ENCODE results near the gene TUBGCP5.
"Not testable (repeated sequence)": the region's sequence is repeated elsewhere in the genome, so short reads cannot be mapped to it uniquely, and the experiment has no call there.

TUBGCP5 gene

DNA sequence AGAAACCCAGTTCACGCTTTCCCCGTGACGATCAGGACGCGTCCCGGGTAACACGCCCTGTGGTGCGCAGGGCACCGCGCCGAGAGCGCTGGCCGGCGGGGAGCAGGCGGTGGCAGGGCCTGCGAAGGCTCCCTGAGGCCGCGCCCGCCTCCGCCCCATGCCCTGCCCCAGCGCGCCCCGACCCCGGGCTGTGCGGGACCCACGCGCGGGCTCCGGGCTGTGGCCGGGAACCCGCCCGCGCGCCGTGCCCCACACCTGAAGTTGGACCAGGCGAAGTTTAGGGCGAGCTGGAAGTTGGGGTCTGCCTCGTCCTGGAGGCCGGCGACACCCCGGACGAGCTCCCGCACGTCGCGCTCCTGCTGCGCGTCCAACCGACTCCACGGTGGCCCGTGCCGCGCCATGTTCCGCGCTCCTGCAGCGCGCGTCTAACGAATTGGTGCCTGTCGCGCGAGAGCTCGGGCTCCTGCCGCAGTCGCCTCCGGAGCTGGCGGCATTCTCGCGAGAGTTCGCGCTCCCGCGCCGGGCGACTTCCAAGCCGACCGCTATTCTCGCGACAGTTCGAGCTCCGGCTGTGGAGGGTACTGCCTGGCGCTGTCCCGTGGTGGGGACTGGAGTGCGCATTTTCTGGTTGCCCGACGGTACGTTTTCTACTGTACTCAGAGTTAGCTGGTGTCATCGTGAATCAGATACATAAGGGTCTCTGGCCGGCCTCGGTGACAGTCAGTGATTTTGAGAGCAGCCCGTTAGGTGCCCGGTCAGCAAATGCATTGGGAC is at the start of gene TUBGCP5:
Gene TUBGCP5, minus strand, starts transcription at position 427 of the 774 bp plus-strand sequence. Its CDS starts 26 bp downstream, at position 401.
- FAIRE-seq (no peak), DNase-seq (ENCODE audit: insufficient read length, low spot score) (peak; percentile 92)

DNA sequence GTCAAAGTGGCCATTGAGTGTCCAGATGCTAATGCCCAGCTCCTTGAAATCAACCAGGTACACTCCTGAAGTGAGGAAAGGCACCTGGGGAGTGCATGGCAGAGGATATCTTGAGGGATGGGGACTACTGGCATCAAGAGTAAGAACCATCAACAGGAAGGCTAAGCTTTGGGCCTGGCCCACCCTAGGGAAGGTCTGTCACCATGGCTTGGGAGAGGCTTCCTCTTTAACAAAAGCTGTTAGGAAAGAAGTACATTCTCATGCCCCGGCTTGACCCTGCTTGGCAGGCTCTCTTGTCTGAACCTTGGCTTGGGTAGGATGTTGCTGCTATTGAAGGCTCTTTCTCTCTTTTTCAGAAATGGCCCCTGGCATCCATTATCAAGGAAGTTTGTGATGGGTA is 43.7 kb upstream of the TUBGCP5 start:
- FAIRE-seq (no peak), DNase-seq (ENCODE audit: insufficient read length, low spot score) (no peak)

DNA sequence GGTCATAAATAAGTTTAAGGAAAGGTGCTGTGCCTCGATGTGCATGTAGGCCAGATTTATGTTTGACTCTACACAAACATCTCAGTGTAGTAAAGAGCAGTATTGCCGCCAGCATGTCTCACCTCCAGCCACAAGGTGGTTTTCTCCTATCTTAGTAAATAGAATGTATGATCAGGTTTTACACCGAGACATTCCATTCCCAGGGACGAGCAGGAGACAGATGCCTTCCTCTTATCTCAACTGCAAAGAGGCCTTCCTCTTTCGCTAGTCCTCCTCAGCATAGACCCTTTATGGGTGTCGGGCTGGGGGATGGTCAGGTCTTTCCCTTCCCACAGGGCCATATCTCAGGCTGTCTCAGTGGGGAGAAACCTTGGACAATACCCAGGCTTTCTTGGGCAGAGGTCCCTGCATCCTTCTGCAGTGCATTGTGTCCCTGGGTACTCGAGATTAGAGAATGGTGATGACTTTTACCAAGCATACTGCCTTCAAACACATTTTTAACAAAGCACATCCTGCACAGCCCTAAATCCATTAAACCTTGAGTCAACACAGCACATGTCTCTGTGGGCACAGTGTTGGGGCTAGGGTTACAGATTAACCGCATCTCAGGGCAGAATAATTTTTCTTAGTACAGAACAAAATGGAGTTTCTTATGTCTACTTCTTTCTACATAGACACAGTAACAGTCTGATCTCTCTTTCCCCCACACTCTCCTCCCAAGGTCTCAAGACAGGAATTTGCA is 42.8 kb upstream of the TUBGCP5 start:
- not testable (repeated sequence) for DNase-seq (ENCODE audit: insufficient read length, low spot score)

DNA sequence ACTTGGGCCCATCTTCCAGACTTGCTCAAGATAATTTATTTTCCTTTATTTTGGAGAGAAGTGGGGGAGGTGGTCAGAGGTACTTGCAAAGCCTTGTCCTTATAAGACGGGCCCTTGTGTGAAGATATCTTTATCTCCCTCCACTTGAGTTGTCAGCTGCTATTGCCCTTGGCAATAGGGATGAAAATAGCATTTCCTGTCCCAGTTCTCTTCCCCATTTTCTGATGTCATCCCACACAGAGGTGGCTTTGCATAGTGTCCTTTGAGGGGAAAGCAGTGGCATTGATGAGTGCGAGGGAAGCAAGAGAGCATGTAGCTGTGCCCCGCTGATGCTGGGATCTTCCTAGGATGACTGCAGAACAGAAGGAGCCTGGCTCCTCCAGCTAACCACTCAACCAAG is 41.9 kb upstream of the TUBGCP5 start:
- DNase-seq (ENCODE audit: insufficient read length, low spot score) (no peak), FAIRE-seq (no peak)

More for the DNA sequence above, 42.8 kb upstream of the TUBGCP5 start:
- FAIRE-seq: not testable (repeated sequence)

DNA sequence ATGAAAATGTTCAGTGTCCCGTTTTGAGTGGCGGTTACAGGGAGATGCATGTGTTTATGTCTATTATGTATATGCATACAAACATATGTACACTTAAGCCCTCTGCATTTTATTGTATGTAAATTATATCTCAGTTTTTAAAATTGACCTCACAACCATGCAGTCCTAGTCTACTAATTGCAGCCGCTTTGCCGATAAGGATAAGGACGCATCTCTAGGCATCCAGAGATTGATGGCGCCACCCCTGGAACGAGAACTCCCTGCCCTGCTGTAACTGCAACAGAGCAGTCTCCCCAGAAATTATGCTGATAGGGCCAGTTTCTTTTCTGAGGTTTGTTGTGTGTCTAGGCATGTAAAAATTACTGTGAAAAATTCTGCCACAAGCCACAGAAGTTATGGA is 40.4 kb upstream of the TUBGCP5 start:
- DNase-seq (ENCODE audit: insufficient read length, low spot score) (no peak), FAIRE-seq (no peak)

DNA sequence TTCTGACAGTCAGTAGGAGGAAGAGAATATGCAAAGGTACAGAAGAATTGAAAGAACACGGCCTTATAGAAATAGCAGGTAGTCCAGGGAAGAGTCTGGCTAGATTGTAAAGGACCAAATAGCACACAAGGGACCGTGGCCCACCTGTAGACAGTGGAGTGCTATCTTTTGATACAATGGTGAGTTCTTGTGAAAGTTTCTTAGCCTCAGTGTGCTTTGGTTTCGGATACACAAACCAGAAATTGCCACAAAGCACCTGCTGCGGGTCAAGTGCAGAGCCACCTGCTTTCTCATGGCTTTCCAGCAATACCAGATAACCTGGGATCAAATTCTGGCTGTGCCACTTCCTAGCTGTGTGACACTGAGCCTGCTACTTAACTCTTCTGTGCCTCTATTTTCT is 36.6 kb upstream of the TUBGCP5 start:
- DNase-seq (ENCODE audit: insufficient read length, low spot score) (no peak), FAIRE-seq (no peak)

DNA sequence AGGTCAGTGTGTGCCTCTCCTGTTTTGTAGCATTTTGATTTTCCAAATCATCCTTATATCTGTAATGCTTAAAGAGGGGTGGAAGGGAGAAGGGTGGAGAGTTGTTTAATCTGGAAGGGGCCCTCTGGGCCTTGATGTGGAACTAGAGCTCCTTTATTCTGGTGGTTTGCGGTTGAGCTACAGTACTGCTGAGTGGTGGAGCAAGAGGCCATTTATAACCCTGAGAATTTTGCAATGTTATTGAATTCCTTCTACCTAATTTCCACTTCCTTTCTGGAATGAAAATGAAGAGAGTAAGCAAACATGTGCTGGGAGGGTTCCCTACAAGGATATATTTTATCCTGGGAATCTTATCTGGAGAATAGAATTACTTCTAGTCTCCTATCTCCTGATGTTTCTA is 35.3 kb upstream of the TUBGCP5 start:
- FAIRE-seq: no peak
- no peak for DNase-seq (ENCODE audit: insufficient read length, low spot score)

DNA sequence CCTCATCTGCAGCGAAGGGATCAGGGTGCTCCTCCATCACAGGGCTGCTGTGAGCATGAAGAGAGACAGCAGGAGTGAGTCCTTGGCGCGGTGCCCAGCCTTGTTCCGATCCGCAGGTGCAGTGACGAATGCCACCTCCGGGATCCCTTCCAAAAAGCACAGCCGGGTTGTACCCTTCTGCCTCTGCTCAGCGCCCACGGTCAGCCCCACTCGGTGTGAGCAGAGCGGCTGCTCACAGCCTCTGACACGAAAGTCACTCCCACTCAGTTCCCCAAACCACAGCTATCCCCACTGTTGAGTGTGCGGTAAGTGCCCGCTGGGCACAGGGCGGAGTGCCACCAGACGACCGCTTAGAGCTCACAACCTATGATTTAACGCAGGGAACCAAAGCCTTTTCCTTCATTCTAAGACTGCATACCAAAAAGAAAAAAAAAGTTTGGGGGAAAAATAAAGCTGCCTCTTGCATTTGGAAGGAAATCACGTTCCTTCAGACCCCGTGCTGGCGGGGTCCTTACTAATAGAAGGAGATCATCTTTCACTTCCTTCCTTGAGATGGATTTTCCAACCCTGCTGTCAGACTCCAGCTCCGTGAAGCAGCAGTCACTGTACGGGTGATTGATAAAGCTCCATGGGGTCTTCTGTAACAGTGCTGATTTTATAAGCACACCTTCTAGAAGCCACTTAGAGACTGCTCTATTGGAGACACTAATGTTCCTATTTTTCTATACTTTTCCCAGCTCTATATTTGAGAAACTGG is 34.7 kb upstream of the TUBGCP5 start:
- DNase-seq (ENCODE audit: insufficient read length, low spot score) (no peak), FAIRE-seq (no peak)

DNA sequence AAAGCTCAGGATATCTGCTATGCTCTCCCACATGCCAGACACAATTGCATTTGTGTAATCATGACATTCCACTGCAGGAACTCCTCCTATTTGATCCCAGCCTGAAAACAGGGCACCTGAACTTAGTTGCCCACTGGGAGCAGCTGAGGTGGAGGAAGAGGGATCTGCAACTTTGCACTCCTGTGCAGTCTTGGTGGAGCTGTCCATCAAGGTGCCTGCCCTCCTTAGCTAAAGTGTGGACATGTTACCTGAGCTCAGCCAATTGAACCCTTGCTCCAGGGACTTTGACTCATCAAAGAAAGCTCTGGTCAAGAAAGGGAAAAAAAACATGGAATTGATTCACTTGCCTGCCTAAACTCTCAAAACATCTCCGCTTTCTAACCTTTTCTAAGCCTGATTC is 33.3 kb upstream of the TUBGCP5 start:
- FAIRE-seq: no peak

DNA sequence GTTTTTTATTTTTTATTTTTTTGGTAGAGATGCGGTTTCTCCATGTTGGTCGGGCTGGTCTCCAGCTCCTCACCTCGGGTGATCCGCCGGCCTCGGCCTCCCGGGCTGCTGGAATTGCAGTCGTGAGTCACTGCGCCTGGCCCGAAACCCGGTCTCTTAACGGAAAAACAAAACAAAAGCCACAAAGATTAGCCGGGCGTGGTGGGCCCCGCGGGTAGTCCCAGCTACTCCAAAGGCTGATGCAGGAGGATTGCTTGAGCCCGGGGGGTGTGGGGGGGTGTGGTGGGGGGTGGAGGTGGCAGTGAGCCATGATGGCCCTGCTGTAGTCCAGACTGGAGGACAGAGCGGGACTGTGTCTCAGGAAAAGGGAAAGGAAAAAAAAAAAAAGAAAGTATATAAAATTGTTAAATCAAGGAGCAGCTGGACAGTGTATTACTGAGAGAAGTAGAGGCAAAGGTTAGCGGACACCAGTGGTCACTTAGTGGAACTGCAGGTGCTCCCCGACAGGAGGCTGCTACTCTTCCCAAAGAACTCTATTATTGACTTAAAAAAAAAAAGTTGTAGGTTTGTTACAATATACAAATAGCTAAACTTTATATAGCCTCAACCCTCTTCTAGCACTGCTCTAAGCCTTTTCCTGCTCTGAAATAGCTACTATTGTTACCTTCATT is 30.3 kb upstream of the TUBGCP5 start:
- FAIRE-seq (no peak), DNase-seq (ENCODE audit: insufficient read length, low spot score) (no peak)

More for the DNA sequence above, 33.3 kb upstream of the TUBGCP5 start:
- DNase-seq (ENCODE audit: insufficient read length, low spot score): no peak

DNA sequence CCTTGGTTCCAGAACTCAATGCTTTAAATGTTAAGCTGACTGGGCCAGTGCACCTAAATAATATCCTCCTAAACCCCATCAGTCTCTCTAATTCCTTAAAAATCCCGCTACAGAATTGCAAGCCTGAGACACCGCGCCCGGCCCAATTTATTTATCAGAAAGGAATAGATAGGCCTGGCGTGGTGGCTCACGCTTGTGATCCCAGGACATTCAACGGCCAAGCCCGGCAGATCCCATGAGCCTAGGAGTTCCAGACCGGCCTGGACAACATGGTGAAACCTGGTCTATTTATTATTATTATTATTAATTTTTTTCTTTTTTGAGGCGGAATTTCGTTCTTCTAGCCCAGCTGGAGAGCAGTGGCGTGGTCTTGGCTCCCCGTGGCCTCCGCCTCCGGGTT is 28.0 kb upstream of the TUBGCP5 start:
- no peak for FAIRE-seq
- no peak for DNase-seq (ENCODE audit: insufficient read length, low spot score)

DNA sequence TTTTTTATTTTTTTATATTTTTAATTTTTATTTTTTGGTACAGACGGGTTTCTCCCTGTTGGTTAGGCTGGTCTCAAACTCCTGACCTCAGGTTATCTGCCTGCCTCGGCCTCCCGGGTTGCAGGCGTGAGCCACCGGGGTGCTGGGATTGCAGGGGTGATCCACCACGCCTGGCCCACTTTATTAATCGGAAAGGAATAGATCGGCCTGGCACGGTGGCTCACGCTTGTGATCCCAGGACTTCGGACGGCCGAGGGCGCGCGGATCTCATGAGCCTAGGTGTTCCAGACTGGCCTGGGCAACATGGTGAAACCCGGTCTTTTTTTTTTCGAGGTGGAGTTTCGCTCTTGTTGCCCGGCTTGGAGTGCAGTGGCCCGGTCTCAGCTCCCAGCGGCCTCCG is 26.5 kb upstream of the TUBGCP5 start:
- no peak for FAIRE-seq

DNA sequence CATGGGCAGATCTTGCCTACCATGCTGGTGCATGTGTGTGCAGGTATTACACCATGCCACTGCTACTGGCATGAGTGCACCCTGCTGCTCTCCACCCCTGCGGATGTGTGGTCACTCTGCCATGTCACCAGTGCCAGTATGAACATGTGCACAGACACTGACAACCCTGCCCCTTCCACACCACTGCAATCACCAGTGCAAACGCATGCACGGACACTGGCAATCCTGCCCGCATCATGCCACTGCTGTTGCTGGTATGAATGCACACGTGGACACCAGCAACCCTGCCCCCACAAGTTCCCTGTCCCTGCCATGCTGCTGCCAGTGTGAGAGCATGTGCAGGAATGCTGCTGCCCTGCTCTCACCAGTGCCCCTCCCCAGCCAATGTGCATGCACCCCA is 24.8 kb upstream of the TUBGCP5 start:
- FAIRE-seq (no peak), DNase-seq (ENCODE audit: insufficient read length, low spot score) (no peak)

More for the DNA sequence above, 26.5 kb upstream of the TUBGCP5 start:
- DNase-seq (ENCODE audit: insufficient read length, low spot score): no peak

DNA sequence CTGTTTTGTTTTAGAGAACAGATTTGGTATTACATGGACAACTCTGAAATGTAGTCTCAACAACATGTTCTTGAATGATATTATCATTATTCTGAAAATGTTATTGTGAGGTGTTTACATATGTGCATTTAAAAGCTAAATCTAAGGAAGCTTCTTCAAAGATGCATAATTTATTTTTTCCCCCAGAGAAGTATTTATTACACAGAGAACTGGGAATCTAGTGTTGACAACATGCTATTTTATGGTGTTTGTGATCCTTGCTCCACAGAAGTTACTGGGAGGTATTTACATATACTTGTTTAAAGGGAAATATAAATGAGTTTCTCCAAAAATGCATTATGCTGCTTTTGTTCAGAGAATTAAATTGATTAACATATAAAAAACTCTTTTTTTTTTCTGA is 18.3 kb upstream of the TUBGCP5 start:
- DNase-seq (ENCODE audit: insufficient read length, low spot score): no peak
- FAIRE-seq: no peak

DNA sequence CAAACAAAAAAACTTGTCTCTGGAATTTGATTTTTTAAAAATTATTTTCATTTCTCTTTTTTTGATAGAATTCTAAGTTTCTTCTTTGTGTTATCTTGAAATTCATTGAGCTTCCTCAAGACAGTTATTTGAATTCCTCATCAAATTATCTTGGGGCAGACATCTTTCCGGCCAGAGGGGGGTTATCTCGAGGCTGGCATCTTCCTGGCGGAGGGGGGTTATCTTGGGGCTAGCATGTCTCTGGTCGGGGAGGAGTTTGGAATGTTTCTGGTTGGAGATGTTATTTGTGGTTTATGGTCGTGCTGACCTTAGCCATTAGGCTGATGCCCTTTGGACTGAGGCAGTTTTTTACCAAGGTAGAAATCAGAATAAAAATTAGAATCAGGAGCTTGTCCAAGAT is 15.9 kb upstream of the TUBGCP5 start:
- FAIRE-seq: no peak
- no peak for DNase-seq (ENCODE audit: insufficient read length, low spot score)

DNA sequence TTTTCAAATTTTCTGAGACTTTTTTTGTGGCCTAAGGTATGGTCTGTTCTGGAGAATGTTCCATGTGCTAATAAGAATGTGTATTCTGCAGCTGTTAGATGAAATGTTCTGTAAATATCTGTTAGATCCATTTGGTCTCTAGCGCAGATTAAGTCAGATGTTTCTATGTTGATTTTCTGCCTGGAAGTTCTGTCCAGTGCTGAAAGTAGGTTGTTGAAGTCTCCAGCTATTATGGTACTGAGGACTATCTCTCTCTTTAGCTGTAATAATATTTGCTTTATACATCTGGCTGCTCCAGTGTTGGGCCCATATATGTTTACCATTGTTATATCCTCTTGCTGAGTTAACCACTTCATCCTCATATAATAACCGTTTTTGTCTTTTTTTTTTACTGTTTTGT is 13.2 kb upstream of the TUBGCP5 start:
- no peak for FAIRE-seq
- no peak for DNase-seq (ENCODE audit: insufficient read length, low spot score)

DNA sequence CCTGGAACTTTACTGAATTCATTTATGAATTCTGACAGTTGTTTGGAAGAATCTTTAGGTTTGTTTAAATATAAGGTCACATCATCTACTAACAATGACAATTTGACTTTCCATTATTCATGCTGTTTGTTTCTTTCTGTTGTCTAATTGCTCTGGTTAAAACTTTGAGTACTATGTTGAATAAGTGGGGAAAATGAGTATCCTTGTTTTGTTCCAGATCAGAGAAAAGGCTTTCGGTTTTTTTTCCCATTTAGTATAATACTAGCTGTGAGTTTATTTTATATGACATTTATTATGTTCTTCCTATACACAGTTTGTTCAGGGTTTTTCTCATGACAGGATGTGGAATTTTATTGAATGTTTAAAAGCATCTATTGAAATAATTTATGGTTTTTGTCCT is 11.3 kb upstream of the TUBGCP5 start:
- no peak for FAIRE-seq
- no peak for DNase-seq (ENCODE audit: insufficient read length, low spot score)

DNA sequence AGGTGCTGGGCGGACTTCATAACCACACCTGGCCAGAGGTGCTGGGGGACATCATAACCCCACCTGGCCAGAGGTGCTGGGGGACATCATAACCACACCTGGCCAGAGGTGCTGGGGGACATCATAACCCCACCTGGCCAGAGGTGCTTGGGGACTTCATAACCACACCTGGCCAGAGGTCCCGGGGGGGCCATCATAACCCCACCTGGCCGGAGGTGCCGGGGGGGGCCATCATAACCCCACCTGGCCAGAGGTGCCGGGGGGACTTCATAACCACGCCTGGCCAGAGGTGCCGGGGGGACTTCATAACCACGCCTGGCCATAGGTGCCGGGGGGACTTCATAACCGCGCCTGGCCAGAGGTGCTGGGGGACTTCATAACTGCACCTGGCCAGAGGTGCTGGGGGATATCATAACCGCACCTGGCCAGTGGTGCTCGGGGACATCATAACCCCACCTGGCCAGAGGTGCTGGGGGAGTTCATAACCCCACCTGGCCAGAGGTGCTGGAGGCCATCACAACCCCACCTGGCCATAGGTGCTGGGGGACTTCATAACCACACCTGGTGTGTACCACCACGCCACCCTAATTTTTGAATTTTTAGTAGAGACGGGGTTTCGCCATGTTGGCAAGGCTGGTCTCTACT is 10.7 kb upstream of the TUBGCP5 start:
- DNase-seq (ENCODE audit: insufficient read length, low spot score) (no peak), FAIRE-seq (no peak)

DNA sequence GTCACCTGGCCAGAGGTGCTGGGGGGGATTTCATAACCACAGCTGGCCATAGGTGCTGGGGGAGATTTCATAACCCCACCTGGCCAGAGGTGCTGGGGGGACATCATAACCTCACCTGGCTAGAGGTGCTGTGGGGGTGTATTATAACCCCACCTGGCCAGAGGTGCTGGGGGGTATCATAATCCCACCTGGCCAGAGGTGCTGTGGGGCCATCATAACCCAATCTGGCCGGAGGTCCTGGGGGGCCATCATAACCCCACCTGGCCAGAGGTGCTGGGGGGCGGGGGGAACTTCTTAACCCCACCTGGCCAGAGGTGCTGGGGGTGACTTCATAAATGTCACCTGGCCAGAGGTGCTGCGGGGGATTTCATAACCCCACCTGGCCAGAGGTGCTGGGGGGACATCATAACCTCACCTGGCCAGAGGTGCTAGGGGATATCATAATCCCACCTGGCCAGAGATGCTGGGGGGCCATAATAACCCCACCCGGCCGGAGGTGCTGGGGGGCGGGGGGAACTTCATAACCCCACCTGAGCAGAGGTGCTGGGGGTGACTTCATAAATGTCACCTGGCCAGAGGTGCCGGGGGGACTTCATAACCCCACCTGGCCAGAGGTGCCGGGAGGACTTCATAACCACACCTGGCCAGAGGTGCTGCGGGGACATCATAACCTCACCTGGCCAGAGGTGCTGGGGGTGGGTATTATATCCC is 9.4 kb upstream of the TUBGCP5 start:
- FAIRE-seq; DNase-seq (ENCODE audit: insufficient read length, low spot score): not testable (repeated sequence)

DNA sequence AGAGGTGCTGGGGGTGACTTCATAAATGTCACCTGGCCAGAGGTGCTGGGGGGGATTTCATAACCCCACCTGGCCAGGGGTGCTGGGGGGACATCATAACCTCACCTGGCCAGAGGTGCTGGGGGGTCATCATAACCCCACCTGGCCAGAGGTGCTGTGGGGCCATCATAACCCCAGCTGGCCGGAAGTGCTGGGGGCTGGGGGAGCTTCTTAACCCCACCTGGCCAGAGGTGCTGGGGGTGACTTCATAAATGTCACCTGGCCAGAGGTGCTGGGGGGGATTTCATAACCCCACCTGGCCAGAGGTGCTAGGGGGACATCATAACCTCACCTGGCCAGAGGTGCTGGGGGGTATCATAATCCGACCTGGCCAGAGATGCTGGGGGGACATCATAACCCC is 4.6 kb upstream of the TUBGCP5 start:
- not testable (repeated sequence) for FAIRE-seq; DNase-seq (ENCODE audit: insufficient read length, low spot score)
